HG02970 (cell line): Measurements from ENCODE around the gene PEX13.
"Not testable (repeated sequence)": the region's sequence is repeated elsewhere in the genome, so short reads cannot be mapped to it uniquely, and the experiment has no call there.

Experiments used
- ATAC-seq: cut with Tn5 transposase; IDR thresholded peaks from one replicate; pipeline ENCODE4 v1.9.1; 2021; ENCODE audit warnings: mild to moderate bottlenecking, moderate library complexity, moderate number of reproducible peaks; ENCODE audit not compliant: unreplicated experiment, low FRiP score

The PEX13 gene

DNA sequence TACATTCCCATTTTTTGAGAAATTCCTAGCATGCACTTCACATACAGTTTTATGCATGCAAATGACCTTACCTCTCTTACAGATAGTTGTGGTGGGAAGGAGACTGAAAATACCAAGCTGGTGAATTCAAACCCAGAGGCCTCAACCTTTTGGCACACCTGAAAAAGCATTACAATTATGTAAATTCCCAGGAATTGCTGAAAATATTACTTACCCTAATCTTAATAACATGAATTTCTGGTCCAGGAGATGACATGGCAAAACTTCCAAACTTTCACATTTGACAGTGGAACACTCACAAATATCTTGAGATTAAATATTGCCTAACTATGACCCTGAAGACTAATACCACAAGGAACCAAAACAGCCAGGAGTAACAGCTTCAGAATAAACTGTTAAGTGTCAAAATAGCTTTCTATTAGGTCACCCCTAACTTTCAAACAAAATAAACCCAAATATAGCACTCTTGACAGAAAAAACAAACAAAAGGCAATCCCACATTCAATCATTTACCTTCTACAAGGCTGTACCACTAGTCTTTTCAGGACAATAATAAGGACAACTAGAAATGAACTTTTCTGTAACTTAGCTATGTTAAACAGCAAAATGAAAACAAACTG, 10.9 kb upstream of the PEX13 start:
- no peak for ATAC-seq

DNA sequence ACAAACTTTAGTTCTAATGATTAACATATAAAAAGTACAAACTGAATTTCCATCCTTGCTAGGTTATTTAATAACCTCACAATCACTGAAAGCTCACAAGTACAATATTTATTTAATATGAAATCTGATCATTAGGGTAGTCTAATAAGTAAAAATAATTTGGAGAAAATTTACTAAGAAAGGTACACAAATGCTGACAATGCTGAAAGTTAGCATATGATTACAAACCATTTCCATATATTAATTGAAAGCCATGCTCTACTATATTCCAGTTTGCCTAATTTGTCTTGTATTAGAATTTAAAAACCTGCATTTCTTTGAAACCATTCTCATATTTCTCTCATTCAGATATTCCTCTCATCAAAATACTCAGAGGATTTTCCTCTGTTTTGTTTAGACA, 8.2 kb upstream of the PEX13 start:
- no peak for ATAC-seq

GRCh38 chr2:61011678-61012077, 5.8 kb upstream of the PEX13 start:
- ATAC-seq, result no peak

GRCh38 chr2:61012303-61012702, 5.2 kb upstream of the PEX13 start:
- ATAC-seq, result not testable (repeated sequence)

DNA sequence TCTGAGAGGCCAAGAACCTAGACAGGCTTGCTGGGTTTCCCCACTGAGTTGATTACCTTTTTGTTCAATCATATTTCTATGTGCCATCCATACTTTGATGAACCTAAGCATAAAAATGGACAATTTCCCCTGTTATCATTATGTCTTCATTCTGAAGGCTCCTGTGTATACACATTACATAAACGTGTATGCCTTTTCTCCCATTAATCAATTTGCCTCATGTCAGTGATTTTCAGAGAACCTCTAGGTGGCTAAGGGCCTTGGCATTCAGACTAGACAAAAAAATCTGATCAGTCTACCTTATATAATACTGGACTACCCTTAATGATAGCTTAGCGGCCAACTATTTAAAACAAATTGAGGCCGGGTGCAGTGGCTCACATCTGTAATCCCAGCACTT, 4.1 kb upstream of the PEX13 start:
- ATAC-seq, result no peak

GRCh38 chr2:61014763-61015162, 2.8 kb upstream of the PEX13 start:
- ATAC-seq, result no peak

GRCh38 chr2:61015976-61016375, 1.5 kb upstream of the PEX13 start:
- no peak for ATAC-seq

GRCh38 chr2:61016392-61017002, 1.0 kb upstream of the PEX13 start:
- ATAC-seq, result no peak

DNA sequence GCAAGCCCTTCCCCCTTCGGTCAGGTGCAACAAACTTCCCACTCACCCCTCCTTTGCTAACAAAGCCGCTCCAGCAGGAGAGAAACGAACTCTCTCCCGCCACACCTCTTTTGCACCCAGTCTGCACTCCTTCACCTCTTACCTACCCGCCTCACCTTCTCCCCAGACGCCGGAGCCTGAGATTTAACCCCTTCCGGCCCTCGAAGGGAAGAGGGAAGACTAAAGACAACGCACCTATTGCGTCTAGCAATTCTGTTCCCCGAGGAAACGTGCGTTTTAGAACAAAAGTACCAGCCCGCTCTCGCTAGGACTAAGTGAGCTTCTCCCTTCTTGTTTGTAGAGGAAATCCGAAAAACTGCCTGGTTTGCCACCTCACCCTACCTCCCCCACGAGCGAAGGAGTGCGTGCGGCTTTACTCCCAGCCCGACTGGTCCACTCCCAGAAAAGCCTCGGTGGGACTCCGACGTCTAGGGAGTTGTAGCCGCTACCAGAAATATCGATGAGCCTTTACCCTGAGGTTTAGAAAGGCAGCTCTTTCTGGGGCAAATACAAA, 441 bp upstream of the PEX13 start:
- ATAC-seq, result peak; percentile 62

DNA sequence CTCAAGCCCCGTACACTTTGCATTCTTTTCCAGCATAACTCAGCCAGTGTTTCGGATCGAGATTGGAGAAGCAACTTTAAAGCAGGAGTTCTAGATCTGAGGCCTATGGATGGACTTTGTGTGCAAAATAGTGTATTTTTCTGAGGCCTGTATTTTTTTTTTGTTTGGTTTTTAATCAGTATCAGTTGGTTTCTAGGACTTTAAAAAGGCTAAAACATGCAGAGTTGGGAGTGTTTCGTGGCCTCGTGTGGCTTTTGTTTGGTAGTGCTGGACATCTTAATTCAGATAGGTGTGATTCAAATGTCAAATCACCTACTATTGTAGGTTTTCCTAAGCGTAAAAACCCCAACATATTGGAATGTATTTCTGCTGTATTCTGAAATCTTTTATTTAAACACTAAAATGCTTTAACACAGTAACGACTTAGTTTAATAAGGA, 817 bp downstream of the PEX13 start:
- ATAC-seq, result no peak

DNA sequence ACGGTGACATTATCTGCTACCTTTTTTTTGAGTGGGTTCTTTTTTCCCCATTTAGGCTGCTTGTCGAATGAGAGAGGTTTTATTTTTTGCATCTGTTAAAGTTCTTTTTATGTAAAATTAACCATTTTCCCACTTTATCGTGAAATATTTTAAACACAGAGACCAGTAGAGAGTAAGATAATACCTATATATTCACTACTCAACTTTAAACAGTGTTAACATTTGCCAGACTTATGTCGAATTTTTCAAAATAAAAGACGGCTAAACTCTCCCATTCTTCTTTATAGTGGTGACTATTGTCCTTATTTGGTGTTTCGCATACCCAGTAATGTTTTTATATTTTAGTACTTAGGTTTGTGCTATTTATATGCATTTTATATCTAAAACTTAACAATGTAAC, 1.3 kb downstream of the PEX13 start:
- ATAC-seq, result no peak

DNA sequence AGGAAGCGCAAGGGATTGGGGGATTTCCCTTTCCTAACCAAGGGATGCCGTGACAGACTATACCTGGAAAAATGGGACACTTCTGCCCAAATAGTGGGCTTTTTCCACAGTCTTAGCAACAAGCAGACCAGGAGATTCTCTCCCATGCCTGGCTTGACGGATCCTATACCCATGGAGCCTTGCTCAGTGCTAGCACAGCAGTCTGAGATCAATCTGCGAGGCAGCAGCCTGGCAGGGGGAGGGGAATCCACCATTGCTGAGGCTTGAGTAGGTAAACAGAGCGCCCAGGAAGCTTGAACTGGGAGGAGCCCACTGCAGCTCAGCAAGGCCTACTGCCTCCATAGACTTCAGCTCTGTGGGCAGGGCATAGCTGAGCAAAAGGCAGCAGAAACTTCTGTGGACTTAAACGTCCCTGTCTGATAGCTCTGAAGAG, 3.7 kb downstream of the PEX13 start:
- no peak for ATAC-seq

GRCh38 chr2:61023670-61024069, 6.2 kb downstream of the PEX13 start:
- no peak for ATAC-seq

GRCh38 chr2:61029533-61029932, 12.0 kb downstream of the PEX13 start:
- ATAC-seq, result no peak

DNA sequence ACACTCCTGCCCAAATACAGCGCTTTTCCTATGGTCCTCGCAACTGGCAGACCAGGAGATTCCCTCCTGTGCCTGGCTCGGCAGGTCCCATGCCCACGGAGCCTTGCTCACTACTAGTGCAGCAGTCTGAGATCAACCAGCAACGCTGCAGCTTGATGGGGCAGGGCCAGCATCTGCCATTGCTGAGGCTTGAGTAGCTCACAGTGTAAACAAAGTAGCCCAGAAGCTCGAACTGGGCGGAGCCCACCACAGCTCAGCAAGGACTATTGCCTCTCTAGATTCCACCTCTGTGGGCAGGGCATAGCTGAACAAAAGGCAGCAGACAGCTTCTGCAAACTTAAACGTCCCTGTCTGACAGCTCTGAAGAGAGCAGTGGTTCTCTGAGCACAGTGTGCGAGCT, 17.1 kb downstream of the PEX13 start:
- ATAC-seq, result not testable (repeated sequence)

GRCh38 chr2:61036643-61037042, 19.1 kb downstream of the PEX13 start:
- not testable (repeated sequence) for ATAC-seq

GRCh38 chr2:61042807-61043206, 25.3 kb downstream of the PEX13 start:
- no peak for ATAC-seq

DNA sequence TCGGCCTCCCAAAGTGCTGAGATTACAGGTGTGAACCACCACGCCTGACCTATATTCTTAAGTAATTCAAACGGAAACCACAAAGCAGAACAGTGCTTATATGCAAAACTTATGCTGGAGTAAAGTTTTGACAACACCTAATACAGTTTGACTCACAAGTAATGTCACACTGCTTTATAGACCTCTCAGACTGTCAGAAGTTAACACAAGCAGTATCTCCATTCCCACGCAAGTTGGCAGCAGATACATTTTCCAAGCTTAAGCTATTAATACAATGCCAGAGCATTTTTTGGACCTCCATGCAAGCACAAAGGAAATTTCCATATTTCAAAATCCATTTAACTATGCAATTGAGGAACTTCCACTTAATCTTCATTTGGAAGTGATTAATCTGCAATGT, 27.1 kb downstream of the PEX13 start:
- no peak for ATAC-seq

- ATAC-seq, result no peak
Observed at GRCh38 chr2:61045226-61045625, 27.7 kb downstream of the PEX13 start.

DNA sequence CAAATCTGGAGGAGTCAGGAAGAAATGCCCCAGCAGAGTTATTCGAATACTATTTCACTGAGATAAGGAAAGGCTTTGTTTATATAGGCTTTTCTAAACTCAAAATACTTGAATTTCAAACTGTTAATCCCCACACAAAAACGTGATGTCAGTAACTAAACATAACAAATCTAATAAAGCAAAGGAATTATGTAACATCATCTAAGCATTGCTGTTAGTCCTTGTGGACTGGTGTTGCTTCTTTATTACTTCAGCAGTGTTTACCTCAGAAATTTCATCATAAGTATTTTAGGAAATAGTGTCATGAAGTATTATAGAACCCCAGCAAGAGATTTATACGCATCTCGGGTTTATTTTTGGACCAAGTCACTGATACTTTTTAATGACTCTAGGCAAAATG, 28.5 kb downstream of the PEX13 start:
- no peak for ATAC-seq

DNA sequence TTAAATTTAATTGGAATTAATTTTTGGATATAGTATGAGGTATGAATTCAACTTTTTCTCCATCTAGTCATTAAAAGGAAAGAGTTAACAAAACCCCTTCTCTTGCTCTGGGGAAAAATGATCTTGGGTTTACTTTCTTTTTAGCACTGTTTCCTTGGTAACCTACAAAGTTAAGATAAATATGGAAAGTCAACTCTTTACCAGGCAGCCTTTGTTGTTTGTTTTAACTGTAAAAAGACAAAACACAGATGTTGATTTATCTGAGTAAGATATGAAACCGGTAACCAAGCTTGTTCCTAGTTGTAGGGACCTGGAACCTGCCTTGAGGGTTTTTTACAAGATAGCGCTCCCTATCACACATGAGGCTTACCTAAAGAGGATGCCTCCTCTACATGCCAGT, 38.0 kb downstream of the PEX13 start:
- no peak for ATAC-seq

DNA sequence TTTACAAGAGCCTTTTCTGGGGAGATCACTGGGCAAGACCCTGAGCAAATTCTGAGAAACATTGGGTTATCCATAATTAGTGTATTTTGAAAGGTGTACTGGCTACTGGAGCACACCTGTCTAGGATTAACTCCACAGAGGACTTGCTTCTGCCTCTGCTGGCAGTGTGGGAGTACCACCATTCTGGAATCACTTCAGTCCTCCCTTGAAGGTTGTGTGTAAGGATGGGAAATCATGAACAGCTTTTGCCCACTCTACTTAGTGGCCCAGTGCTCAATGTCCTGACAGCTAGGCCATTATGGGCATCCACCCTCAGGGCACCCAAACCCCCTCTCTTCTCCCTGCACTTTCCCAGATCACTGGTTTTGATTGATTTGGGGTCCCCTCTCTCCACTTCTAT, 40.0 kb downstream of the PEX13 start:
- ATAC-seq, result no peak
